Smooth muscle cell (in vitro differentiated cells): ENCODE data around the gene PER2. TPM values are rescaled to one million over a fixed set of nuclear protein-coding genes. Genes with fewer than 3 reads are reported as not detected.

Source experiments
- DNase-seq: peaks from one replicate; lab custom pipeline; 2025; ENCODE audit not compliant: unreplicated experiment; lab: John Stamatoyannopoulos, UW
- H2AFZ ChIP-seq: fragments of 200-600 bp; sonication (generic); 2 replicates; pipeline ENCODE4 v1.6.0; 2016; ENCODE audit warnings: antibody characterized with exemption, low read depth, mild to moderate bottlenecking
- H3F3A ChIP-seq: fragments of 200-600 bp; sonication (generic); 2 replicates; pipeline ENCODE4 v1.6.0; 2017; ENCODE audit warnings: antibody characterized with exemption, low read depth
- H3K27ac ChIP-seq: fragments of 200-600 bp; sonication (generic); 2 replicates; pipeline ENCODE4 v1.5.1; 2016; ENCODE audit warnings: low read depth, mild to moderate bottlenecking
- H3K27me3 ChIP-seq: fragments of 200-600 bp; sonication (generic); 2 replicates; pipeline ENCODE4 v1.6.1; 2016; ENCODE audit warnings: low read depth, mild to moderate bottlenecking
- H3K36me3 ChIP-seq: fragments of 200-600 bp; sonication (generic); 2 replicates; pipeline ENCODE4 v1.5.1; 2016; ENCODE audit warnings: low read depth
- H3K4me1 ChIP-seq: fragments of 200-600 bp; sonication (generic); 2 replicates; pipeline ENCODE4 v1.5.1; 2016; ENCODE audit warnings: low read depth
- H3K4me2 ChIP-seq: fragments of 200-600 bp; sonication (generic); 2 replicates; pipeline ENCODE4 v1.6.0; 2016; ENCODE audit warnings: mild to moderate bottlenecking
- H3K4me3 ChIP-seq: fragments of 200-600 bp; sonication (generic); 2 replicates; pipeline ENCODE4 v1.5.1; 2016; ENCODE audit warnings: mild to moderate bottlenecking
- H3K79me2 ChIP-seq: fragments of 200-600 bp; sonication (generic); 2 replicates; pipeline ENCODE4 v1.6.0; 2016; ENCODE audit warnings: low read depth, mild to moderate bottlenecking
- H3K9ac ChIP-seq: fragments of 200-600 bp; sonication (generic); 2 replicates; pipeline ENCODE4 v1.6.0; 2016; ENCODE audit warnings: low read depth
- H3K9me3 ChIP-seq: fragments of 200-600 bp; sonication (generic); replicated peaks from 2 replicates; pipeline ENCODE4 v1.5.1; 2016; ENCODE audit warnings: low read depth
- H4K20me1 ChIP-seq: fragments of 200-600 bp; sonication (generic); 2 replicates; pipeline ENCODE4 v1.6.0; 2016; ENCODE audit warnings: low read depth
- WGBS: methylation state at CpG from one replicate; pipeline ENCODE4 v1.1.7; 2016; ENCODE audit warnings: low lambda C conversion rate; 5-methylcytosine and 5-hydroxymethylcytosine counted together
- polyA plus RNA-seq: library from polyadenylated mRNA; unstranded; fragments of >200 nt; fragmentation: Nextera tagmentation; extraction: Ambion mirVana; gene quantifications from 2 replicates; pipeline ENCODE4 v1.2.1, GENCODE V29; 2016
- total RNA-seq: library from RNA; depleted of rRNA; stranded (reverse); fragments of >200 nt; gene quantifications from 2 replicates; pipeline ENCODE4 v1.2.3, GENCODE V29; 2014
- TF ChIP-seq, protein P1 (sequence below): fragments of 200-600 bp; sonication (generic); IDR thresholded peaks from 2 replicates; pipeline ENCODE4 v1.5.1; 2017; ENCODE audit warnings: borderline replicate concordance, mild to moderate bottlenecking, antibody characterized with exemption; ENCODE audit not compliant: insufficient read depth, poor library complexity, severe bottlenecking

Gene PER2
- total and polyA plus RNA-seq, 2 experiments from 2014 or later, result 3.5 to 9.7 TPM

DNA sequence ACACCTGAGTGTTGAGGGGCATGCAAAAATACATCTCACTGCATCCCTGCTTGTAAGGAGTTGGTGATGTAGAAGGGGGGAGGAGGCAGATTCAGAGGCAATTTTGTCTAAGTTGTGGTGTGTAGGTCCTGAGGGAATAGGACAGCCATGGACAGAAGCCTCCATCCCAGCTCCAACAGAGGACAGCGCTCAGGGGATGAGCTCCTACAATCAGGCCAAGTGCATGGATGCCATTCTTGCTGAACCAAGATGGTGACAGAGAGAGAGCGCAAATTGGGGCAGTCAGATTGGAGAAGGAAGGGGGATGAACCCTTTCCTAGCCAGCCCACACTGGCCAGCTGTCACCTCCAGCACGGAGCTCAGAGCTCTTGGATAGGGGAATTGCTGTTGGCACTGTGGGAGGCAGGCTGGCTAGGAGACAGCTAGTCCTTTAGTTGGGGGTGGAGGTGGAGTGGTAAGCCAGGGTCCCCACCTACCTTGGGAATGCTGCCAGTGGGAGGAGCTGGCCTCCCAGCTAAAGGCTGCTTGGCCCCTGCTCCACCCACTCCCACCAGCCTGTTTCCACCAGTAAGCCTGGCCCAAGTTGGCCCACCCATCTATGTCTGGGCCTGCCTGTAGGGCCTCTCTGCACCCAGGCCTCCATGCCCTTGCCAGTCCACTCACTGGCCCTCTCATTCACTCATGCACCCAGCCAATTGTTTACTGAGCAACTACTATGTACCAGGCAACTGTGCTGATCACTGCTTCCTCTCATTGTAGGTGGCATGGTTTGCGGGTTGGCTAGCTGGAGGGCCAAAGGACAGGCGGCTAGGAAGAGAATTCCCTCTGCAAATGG, 2.5 kb upstream of the PER2 start:
- Histone ChIP-seq H3K27me3 (peaks cover 18% of the 10 kb centered on the region), H3K9me3 (no peaks in the 10 kb centered on the region), H3K79me2 (peaks cover 6% of the 10 kb centered on the region), H3K4me1 (peaks cover 16% of the 10 kb centered on the region), H2AFZ (no peak overlapping the region), H3K4me3 (no peak overlapping the region), H3K36me3 (no peaks in the 10 kb centered on the region), H4K20me1 (peaks cover 9% of the 10 kb centered on the region), H3K9ac (no peak overlapping the region), H3K27ac (peak overlapping the region; percentile 43), H3F3A (peaks cover 9% of the 10 kb centered on the region), H3K4me2 (no peak overlapping the region)
- TF ChIP-seq, protein P1, sequence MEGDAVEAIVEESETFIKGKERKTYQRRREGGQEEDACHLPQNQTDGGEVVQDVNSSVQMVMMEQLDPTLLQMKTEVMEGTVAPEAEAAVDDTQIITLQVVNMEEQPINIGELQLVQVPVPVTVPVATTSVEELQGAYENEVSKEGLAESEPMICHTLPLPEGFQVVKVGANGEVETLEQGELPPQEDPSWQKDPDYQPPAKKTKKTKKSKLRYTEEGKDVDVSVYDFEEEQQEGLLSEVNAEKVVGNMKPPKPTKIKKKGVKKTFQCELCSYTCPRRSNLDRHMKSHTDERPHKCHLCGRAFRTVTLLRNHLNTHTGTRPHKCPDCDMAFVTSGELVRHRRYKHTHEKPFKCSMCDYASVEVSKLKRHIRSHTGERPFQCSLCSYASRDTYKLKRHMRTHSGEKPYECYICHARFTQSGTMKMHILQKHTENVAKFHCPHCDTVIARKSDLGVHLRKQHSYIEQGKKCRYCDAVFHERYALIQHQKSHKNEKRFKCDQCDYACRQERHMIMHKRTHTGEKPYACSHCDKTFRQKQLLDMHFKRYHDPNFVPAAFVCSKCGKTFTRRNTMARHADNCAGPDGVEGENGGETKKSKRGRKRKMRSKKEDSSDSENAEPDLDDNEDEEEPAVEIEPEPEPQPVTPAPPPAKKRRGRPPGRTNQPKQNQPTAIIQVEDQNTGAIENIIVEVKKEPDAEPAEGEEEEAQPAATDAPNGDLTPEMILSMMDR, result no peak
- WGBS, result 94% methylated on average over 5 of the region's 5 CpGs
- no peak for DNase-seq

DNA sequence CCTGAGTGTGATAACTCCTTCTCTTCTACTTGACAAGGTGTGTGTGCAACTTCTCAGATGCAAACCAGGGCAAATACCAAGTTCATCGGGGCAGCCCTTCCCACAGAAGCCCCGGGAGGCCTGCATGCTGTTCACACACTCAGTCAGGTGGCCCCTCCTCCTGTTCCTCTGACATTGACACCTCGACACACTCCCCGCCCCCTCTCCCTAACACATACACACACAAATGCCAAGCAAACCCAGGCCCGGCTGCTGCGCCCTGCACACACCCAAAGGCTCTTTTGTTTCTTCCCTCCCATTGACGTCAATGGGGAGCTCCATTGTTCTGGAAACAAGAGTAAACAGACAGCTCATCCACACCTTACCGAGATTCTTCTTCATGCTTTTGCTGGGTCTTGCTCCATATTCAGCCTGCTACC, 1.7 kb upstream of the PER2 start:
- WGBS, result 40% methylated on average over 8 of the region's 8 CpGs
- Histone ChIP-seq H3K4me1 (peaks cover 24% of the 10 kb centered on the region), H3K4me3 (no peak overlapping the region), H2AFZ (no peak overlapping the region), H3K27ac (peak overlapping the region; percentile 96), H3K9ac (no peak overlapping the region), H3K79me2 (peaks cover 6% of the 10 kb centered on the region), H3K27me3 (peaks cover 11% of the 10 kb centered on the region), H3K36me3 (no peaks in the 10 kb centered on the region), H4K20me1 (peaks cover 14% of the 10 kb centered on the region), H3K9me3 (no peaks in the 10 kb centered on the region), H3K4me2 (no peak overlapping the region), H3F3A (peaks cover 9% of the 10 kb centered on the region)
- no peak for DNase-seq
- TF ChIP-seq, protein P1, result no peak

DNA sequence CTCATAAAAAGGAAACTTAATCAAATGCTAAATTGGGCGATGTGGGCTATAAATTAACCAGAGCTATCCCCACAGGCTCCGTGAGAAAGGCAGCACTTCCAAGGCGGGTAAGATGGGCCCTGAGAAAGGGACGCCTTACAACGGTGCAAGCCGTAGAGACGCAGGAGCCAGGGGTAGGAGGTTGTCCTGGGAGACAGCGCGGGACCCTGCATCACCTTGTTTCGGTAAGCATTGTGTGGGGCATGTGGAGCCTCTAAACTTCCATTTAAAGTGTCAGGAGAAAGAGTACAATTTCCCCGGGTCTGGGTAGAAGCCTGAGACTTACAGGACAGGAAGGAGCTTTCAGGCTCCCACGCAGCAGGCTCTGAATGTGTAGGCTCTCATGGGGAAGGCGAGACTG, 1.2 kb upstream of the PER2 start:
- 28% methylated on average over 13 of the region's 13 CpGs for WGBS
- Histone ChIP-seq H3K4me3 (peak overlapping the region; percentile 83), H3K9me3 (no peaks in the 10 kb centered on the region), H3K4me1 (peaks cover 24% of the 10 kb centered on the region), H4K20me1 (peaks cover 16% of the 10 kb centered on the region), H2AFZ (peak overlapping the region; percentile 85), H3K9ac (peak overlapping the region; percentile 95), H3K36me3 (no peaks in the 10 kb centered on the region), H3K27me3 (peaks cover 6% of the 10 kb centered on the region), H3K4me2 (peak overlapping the region; percentile 93), H3K79me2 (peaks cover 9% of the 10 kb centered on the region), H3K27ac (peak overlapping the region; percentile 96), H3F3A (peaks cover 9% of the 10 kb centered on the region)
- DNase-seq, result no peak
- TF ChIP-seq, protein P1, result no peak
